ENCODE measurements around the gene PRKCB.

Gene PRKCB

GRCh38 chr16:24037335-24037734 lies 201.6 kb downstream of the PRKCB start:
- TF ChIP-seq CTCF (conservative IDR thresholded peaks at IDR 0.05; ENCODE audit: low read depth, low read length): no peak
- Histone ChIP-seq H3K27ac (no peak overlapping the region), H2AFZ (ENCODE audit: low read depth) (no peak overlapping the region), H3K4me3 (IDR thresholded peaks at IDR 0.05; ENCODE audit: insufficient read depth, low read depth, low read length) (no peak overlapping the region), H3K9ac (no peak overlapping the region), H3K4me2 (no peak overlapping the region), H3K79me2 (ENCODE audit: insufficient read depth, low read depth) (no peaks in the 10 kb centered on the region), H3K27me3 (ENCODE audit: insufficient read depth, low read depth) (no peaks in the 10 kb centered on the region), H4K20me1 (ENCODE audit: insufficient read depth) (no peaks in the 10 kb centered on the region), H3K4me1 (ENCODE audit: low read depth, poor library complexity, severe bottlenecking) (no peaks in the 10 kb centered on the region), H3K36me3 (ENCODE audit: insufficient read depth) (no peaks in the 10 kb centered on the region)

- Histone ChIP-seq H4K20me1 (ENCODE audit: insufficient read depth) (no peaks in the 10 kb centered on the region), H3K4me1 (ENCODE audit: low read depth, poor library complexity, severe bottlenecking) (no peaks in the 10 kb centered on the region), H2AFZ (ENCODE audit: low read depth) (no peak overlapping the region), H3K79me2 (ENCODE audit: insufficient read depth, low read depth) (no peaks in the 10 kb centered on the region), H3K4me2 (no peak overlapping the region), H3K36me3 (ENCODE audit: insufficient read depth) (no peaks in the 10 kb centered on the region), H3K27me3 (ENCODE audit: insufficient read depth, low read depth) (no peaks in the 10 kb centered on the region), H3K27ac (no peak overlapping the region), H3K9ac (no peak overlapping the region), H3K4me3 (IDR thresholded peaks at IDR 0.05; ENCODE audit: insufficient read depth, low read depth, low read length) (no peak overlapping the region)
- peak; percentile 91 for TF ChIP-seq CTCF (conservative IDR thresholded peaks at IDR 0.05; ENCODE audit: low read depth, low read length)
Measured at GRCh38 chr16:24041834-24042631, 206.2 kb downstream of the PRKCB start.

- H3K4me1 ChIP-seq (ENCODE audit: low read depth, poor library complexity, severe bottlenecking): no peaks in the 10 kb centered on the region
- no peaks in the 10 kb centered on the region for H3K27me3 ChIP-seq (ENCODE audit: insufficient read depth, low read depth)
- H3K27ac ChIP-seq: no peak overlapping the region
- no peak overlapping the region for H3K4me3 ChIP-seq (IDR thresholded peaks at IDR 0.05; ENCODE audit: insufficient read depth, low read depth, low read length)
- H3K9ac ChIP-seq: no peak overlapping the region
- H3K36me3 ChIP-seq (ENCODE audit: insufficient read depth): no peaks in the 10 kb centered on the region
- no peak overlapping the region for H3K4me2 ChIP-seq
- no peaks in the 10 kb centered on the region for H3K79me2 ChIP-seq (ENCODE audit: insufficient read depth, low read depth)
- no peak overlapping the region for H2AFZ ChIP-seq (ENCODE audit: low read depth)
- no peaks in the 10 kb centered on the region for H4K20me1 ChIP-seq (ENCODE audit: insufficient read depth)
- TF ChIP-seq CTCF (conservative IDR thresholded peaks at IDR 0.05; ENCODE audit: low read depth, low read length): no peak
Measured at GRCh38 chr16:24044467-24044866, 208.7 kb downstream of the PRKCB start.

- Histone ChIP-seq H3K9ac (no peak overlapping the region), H3K79me2 (ENCODE audit: insufficient read depth, low read depth) (no peaks in the 10 kb centered on the region), H3K27ac (no peak overlapping the region), H3K36me3 (ENCODE audit: insufficient read depth) (no peaks in the 10 kb centered on the region), H3K4me1 (ENCODE audit: low read depth, poor library complexity, severe bottlenecking) (no peaks in the 10 kb centered on the region), H3K4me2 (no peak overlapping the region), H3K4me3 (IDR thresholded peaks at IDR 0.05; ENCODE audit: insufficient read depth, low read depth, low read length) (no peak overlapping the region), H3K27me3 (ENCODE audit: insufficient read depth, low read depth) (no peaks in the 10 kb centered on the region), H2AFZ (ENCODE audit: low read depth) (no peak overlapping the region), H4K20me1 (ENCODE audit: insufficient read depth) (no peaks in the 10 kb centered on the region)
- TF ChIP-seq CTCF (conservative IDR thresholded peaks at IDR 0.05; ENCODE audit: low read depth, low read length): no peak
Measured at GRCh38 chr16:24045641-24046040, 209.9 kb downstream of the PRKCB start.
